Measurements from ENCODE around the gene BCAS1.

DNA sequence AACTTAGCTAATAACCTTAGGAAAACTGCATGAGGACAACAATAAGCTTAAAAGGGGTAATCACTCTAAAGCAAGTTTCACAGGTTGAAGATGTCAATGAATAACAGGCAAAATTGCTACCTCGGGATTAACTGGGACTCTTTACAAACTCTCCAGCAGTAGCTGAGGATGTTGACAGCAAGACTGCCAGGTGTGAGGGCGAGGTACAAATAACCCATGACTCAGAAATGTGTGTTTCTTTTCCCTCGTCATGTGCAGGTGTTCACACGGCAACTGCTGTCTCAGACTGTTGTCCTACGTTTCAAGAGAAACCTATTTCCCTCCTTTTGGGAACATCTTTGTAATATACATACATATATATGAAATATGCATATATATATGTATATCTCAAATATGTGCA lies 15.9 kb downstream of the BCAS1 start:
- TF ChIP-seq, protein P1, sequence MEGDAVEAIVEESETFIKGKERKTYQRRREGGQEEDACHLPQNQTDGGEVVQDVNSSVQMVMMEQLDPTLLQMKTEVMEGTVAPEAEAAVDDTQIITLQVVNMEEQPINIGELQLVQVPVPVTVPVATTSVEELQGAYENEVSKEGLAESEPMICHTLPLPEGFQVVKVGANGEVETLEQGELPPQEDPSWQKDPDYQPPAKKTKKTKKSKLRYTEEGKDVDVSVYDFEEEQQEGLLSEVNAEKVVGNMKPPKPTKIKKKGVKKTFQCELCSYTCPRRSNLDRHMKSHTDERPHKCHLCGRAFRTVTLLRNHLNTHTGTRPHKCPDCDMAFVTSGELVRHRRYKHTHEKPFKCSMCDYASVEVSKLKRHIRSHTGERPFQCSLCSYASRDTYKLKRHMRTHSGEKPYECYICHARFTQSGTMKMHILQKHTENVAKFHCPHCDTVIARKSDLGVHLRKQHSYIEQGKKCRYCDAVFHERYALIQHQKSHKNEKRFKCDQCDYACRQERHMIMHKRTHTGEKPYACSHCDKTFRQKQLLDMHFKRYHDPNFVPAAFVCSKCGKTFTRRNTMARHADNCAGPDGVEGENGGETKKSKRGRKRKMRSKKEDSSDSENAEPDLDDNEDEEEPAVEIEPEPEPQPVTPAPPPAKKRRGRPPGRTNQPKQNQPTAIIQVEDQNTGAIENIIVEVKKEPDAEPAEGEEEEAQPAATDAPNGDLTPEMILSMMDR (IDR thresholded peaks at IDR 0.05; ENCODE audit: borderline replicate concordance, extremely low read depth, low read length, poor library complexity, severe bottlenecking) = no peak
- TF ChIP-seq EZH2 (IDR thresholded peaks at IDR 0.05; ENCODE audit: borderline replicate concordance, low read depth, low read length, severe bottlenecking) = no peak

All from DND-41 (cell line).